Cardiac muscle cell (in vitro differentiated cells and primary cell): ENCODE measurements around the gene RREB1. TPM values are rescaled to one million over a fixed set of nuclear protein-coding genes. Genes with fewer than 3 reads are reported as not detected.
A peak's percentile ranks its signal among the peaks of the same experiment; 100 is the strongest.

Experiments used
- DNase-seq, 2 donors: peaks; one replicate each; pipeline versions ENCODE4 v3.0.0 to v3.0.0-alpha.2; 2010 to 2017; ENCODE audit warnings: low read depth in 1 of 2, low spot score in 1 of 2
- H3K27ac ChIP-seq: fragments of 200-600 bp; sonication (generic); 2 replicates; pipeline ENCODE4 v1.5.1; 2016
- H3K27me3 ChIP-seq: fragments of 200-600 bp; sonication (generic); 2 replicates; pipeline ENCODE4 v1.6.0; 2016; ENCODE audit warnings: control low read depth
- H3K36me3 ChIP-seq: fragments of 200-600 bp; sonication (generic); 2 replicates; pipeline ENCODE4 v1.5.1; 2016; ENCODE audit warnings: control low read depth
- H3K4me1 ChIP-seq: fragments of 200-600 bp; sonication (generic); 2 replicates; pipeline ENCODE4 v1.8.1; 2017; ENCODE audit warnings: low read depth, mild to moderate bottlenecking, mixed run types
- H3K4me3 ChIP-seq: fragments of 200-600 bp; sonication (generic); 2 replicates; pipeline ENCODE4 v1.5.1; 2016; ENCODE audit warnings: mild to moderate bottlenecking
- H3K9me3 ChIP-seq: fragments of 200-600 bp; sonication (generic); 2 replicates; pipeline ENCODE4 v1.5.1; 2017; ENCODE audit warnings: low read depth, mild to moderate bottlenecking, control low read depth
- polyA plus RNA-seq: library from polyadenylated mRNA; unstranded; fragments of >200 nt; fragmentation: Nextera tagmentation; extraction: Ambion mirVana; gene quantifications from 2 replicates; pipeline ENCODE4 v1.2.1, GENCODE V29; 2016
- total RNA-seq: library from RNA; depleted of rRNA; stranded (reverse); fragments of >200 nt; gene quantifications from 2 replicates; pipeline ENCODE4 v1.2.3, GENCODE V29; 2016
- TF ChIP-seq, protein P1 (sequence below): IDR thresholded peaks from 2 replicates; pipeline ENCODE4 v1.5.1; 2012; ENCODE audit warnings: low read depth, mild to moderate bottlenecking, low read length

The RREB1 gene
- total and polyA plus RNA-seq, 2 experiments from 2014 or later, result 15.4 to 55.3 TPM

DNA sequence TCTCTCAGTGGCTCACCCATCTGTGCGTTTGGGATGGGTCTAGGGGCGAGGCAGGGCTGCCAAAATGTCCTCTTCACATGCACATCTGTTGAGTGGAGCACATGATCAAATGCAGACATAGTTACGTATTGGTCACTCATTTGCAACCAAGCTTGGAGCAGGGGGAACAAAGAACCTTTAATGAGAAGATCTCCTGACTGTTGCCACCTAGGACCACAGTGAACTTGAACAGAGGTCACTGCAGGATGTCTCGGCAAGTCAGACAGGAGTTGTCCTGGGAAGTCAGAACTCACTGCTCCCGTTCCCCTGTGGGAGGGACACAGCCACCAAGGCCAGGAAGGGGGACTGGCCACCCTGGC lies 131.8 kb downstream of the RREB1 start:
- TF ChIP-seq, protein P1, sequence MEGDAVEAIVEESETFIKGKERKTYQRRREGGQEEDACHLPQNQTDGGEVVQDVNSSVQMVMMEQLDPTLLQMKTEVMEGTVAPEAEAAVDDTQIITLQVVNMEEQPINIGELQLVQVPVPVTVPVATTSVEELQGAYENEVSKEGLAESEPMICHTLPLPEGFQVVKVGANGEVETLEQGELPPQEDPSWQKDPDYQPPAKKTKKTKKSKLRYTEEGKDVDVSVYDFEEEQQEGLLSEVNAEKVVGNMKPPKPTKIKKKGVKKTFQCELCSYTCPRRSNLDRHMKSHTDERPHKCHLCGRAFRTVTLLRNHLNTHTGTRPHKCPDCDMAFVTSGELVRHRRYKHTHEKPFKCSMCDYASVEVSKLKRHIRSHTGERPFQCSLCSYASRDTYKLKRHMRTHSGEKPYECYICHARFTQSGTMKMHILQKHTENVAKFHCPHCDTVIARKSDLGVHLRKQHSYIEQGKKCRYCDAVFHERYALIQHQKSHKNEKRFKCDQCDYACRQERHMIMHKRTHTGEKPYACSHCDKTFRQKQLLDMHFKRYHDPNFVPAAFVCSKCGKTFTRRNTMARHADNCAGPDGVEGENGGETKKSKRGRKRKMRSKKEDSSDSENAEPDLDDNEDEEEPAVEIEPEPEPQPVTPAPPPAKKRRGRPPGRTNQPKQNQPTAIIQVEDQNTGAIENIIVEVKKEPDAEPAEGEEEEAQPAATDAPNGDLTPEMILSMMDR, result no peak
- H3K4me3 ChIP-seq, result no peak overlapping the region
- no peaks in the 10 kb centered on the region for H3K27me3 ChIP-seq
- DNase-seq, result no peak
- no peak overlapping the region for H3K27ac ChIP-seq
- no peaks in the 10 kb centered on the region for H3K9me3 ChIP-seq
- peaks cover 10% of the 10 kb centered on the region for H3K4me1 ChIP-seq
- H3K36me3 ChIP-seq, result no peaks in the 10 kb centered on the region

GRCh38 chr6:7240351-7240750 lies 132.6 kb downstream of the RREB1 start:
- Histone ChIP-seq H3K4me1 (peaks cover 10% of the 10 kb centered on the region), H3K36me3 (no peaks in the 10 kb centered on the region), H3K9me3 (no peaks in the 10 kb centered on the region), H3K27ac (peak overlapping the region; percentile 23), H3K27me3 (no peaks in the 10 kb centered on the region), H3K4me3 (no peak overlapping the region)
- TF ChIP-seq, protein P1, result no peak
- DNase-seq, result no peak

- no peak overlapping the region for H3K27ac ChIP-seq
- H3K36me3 ChIP-seq, result no peaks in the 10 kb centered on the region
- no peaks in the 10 kb centered on the region for H3K9me3 ChIP-seq
- H3K4me3 ChIP-seq, result no peak overlapping the region
- TF ChIP-seq, protein P1, result no peak
- peaks cover 10% of the 10 kb centered on the region for H3K4me1 ChIP-seq
- no peaks in the 10 kb centered on the region for H3K27me3 ChIP-seq
- DNase-seq, result no peak
These were observed 133.4 kb downstream of the RREB1 start for GRCh38 chr6:7241160-7241559.

DNA sequence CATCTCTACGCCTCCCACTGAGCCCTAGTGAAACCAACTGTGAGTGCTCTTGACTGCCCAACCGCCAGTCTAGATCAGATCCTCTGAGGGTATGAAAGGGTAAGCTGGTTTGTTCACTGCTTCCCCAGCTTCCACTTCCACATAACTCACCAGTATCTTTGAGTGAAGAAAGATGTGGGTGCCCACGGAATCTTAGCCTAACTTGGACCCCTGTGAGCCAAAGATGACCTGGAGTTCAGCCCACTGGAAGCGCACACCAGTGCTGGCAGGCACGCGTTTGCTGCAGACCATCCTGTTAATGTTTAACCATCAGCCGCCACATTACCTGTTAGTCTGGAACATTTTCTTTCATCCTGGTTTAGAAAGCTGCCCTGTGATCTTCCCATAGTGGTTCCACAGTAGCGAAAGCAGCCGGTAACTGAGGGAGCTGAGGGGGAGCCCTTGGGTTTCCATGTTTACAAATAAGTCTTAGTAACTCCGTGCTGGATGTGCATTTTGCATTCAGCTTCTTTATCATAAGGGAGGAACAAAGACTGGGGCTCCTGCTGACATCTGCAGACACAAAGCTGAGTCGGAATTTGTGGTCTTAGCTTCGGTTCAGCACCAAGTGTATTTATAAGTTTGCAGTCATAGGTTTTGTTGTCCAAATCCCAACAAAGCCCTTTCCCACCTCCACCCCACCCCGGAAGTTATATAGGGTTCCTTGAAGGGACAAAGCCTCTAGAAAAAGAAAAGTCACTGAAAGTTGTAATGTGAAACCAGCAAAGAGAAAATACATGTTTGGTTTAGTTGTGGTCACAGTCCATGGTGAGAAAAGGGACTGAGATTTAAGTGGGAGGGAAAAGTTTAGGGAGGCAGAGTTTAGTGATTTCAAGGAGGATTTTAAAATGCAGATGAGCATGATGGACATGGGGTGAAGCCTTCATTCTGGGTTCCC lies 134.2 kb downstream of the RREB1 start:
- TF ChIP-seq, protein P1, result no peak
- Histone ChIP-seq H3K9me3 (no peaks in the 10 kb centered on the region), H3K4me3 (no peak overlapping the region), H3K4me1 (peaks cover 10% of the 10 kb centered on the region), H3K36me3 (no peaks in the 10 kb centered on the region), H3K27ac (peak overlapping the region; percentile 64), H3K27me3 (no peaks in the 10 kb centered on the region)
- DNase-seq, result no peak

DNA sequence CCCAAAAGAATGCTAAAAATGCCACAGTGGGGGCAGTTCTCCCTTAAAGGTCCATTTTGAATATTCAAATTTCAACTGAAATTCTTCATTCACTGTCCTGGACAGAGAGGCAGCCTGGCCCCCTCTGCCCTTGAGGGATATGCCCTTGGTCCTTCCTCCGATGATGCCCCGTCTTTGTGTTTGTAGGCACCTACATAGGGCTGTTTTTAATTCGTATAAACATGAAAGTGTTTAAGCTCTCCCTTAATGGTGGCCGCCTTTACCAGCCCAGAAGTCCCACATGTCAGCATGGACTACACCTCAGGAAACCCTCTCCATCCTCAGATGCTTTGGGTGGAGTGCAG lies 135.0 kb downstream of the RREB1 start:
- H3K9me3 ChIP-seq, result no peaks in the 10 kb centered on the region
- no peak for DNase-seq
- no peak overlapping the region for H3K4me3 ChIP-seq
- no peaks in the 10 kb centered on the region for H3K27me3 ChIP-seq
- H3K4me1 ChIP-seq, result peaks cover 10% of the 10 kb centered on the region
- TF ChIP-seq, protein P1, result no peak
- peak overlapping the region; percentile 31 for H3K27ac ChIP-seq
- no peaks in the 10 kb centered on the region for H3K36me3 ChIP-seq
